GM18519 (cell line): ENCODE measurements around the gene WWC2.

Experiments
- ATAC-seq: cut with Tn5 transposase; IDR thresholded peaks from one replicate; pipeline ENCODE4 v1.9.1; 2021; ENCODE audit warnings: mild to moderate bottlenecking, moderate library complexity; ENCODE audit not compliant: unreplicated experiment, low FRiP score

The WWC2 gene

GRCh38 chr4:183364025-183364424 lies 265.0 kb downstream of the WWC2 start:
- ATAC-seq: no peak

- no peak for ATAC-seq
These were observed 267.3 kb downstream of the WWC2 start for GRCh38 chr4:183366206-183366835.

- ATAC-seq: no peak
These were observed 270.0 kb downstream of the WWC2 start for GRCh38 chr4:183369073-183369472.
